Erythroblast (primary cell): ENCODE measurements around the gene IL17RE.
"Not testable (repeated sequence)": the region's sequence is repeated elsewhere in the genome, so short reads cannot be mapped to it uniquely, and the experiment has no call there.

ENCODE experiments used
- DNase-seq, 2 experiments: peaks; one replicate each; lab custom pipeline; 2025; lab: John Stamatoyannopoulos, UW
- GATA1 ChIP-seq: IDR thresholded peaks from 2 replicates; pipeline ENCODE4 v1.6.1; 2011; ENCODE audit warnings: low read depth, mild to moderate bottlenecking, control low read depth, low read length, moderate library complexity
- POLR2A ChIP-seq: IDR thresholded peaks from 2 replicates; pipeline ENCODE4 v1.6.1; 2011; ENCODE audit warnings: mild to moderate bottlenecking, low read length

Gene IL17RE

GRCh38 chr3:9902372-9903237, at the start of gene IL17RE:
TSS of gene IL17RE (plus strand) at chr3:9902848. CDS start at chr3:9902933, 85 bp downstream.
- peak; percentile 31 to 38 for DNase-seq
- TF ChIP-seq GATA1: no peak
- TF ChIP-seq POLR2A: no peak

- not testable (repeated sequence) for DNase-seq
Observed at GRCh38 chr3:9854291-9854940, 48.2 kb upstream of the IL17RE start.

GRCh38 chr3:9855594-9855993, 47.1 kb upstream of the IL17RE start:
- DNase-seq: no peak
- TF ChIP-seq GATA1 (no peak), POLR2A (no peak)

GRCh38 chr3:9859530-9860025, 43.1 kb upstream of the IL17RE start:
- TF ChIP-seq GATA1 (no peak), POLR2A (no peak)
- DNase-seq: no peak

GRCh38 chr3:9861201-9861600, 41.4 kb upstream of the IL17RE start:
- no peak for DNase-seq
- TF ChIP-seq POLR2A: no peak
- TF ChIP-seq GATA1: no peak

- no peak for TF ChIP-seq POLR2A
- no peak for TF ChIP-seq GATA1
- no peak for DNase-seq
Observed at GRCh38 chr3:9861626-9862130, 41.0 kb upstream of the IL17RE start.

- no peak for TF ChIP-seq GATA1
- no peak for TF ChIP-seq POLR2A
- DNase-seq: peak; percentile 75
Observed at GRCh38 chr3:9862391-9863057, 40.1 kb upstream of the IL17RE start.

GRCh38 chr3:9863058-9863772, 39.4 kb upstream of the IL17RE start:
- TF ChIP-seq POLR2A (no peak), GATA1 (no peak)

GRCh38 chr3:9864200-9864927, 38.3 kb upstream of the IL17RE start:
- no peak for DNase-seq
- TF ChIP-seq POLR2A (no peak), GATA1 (no peak)

More at GRCh38 chr3:9863058-9863772, 39.4 kb upstream of the IL17RE start:
- no peak for DNase-seq

- DNase-seq: not testable (repeated sequence)
Observed at GRCh38 chr3:9865125-9865637, 37.5 kb upstream of the IL17RE start.

GRCh38 chr3:9866639-9867038, 36.0 kb upstream of the IL17RE start:
- TF ChIP-seq POLR2A: no peak
- TF ChIP-seq GATA1: no peak
- no peak for DNase-seq

- DNase-seq: no peak
- TF ChIP-seq POLR2A (no peak), GATA1 (no peak)
Observed at GRCh38 chr3:9867106-9867505, 35.5 kb upstream of the IL17RE start.

GRCh38 chr3:9869955-9870354, 32.7 kb upstream of the IL17RE start:
- no peak for DNase-seq
- TF ChIP-seq POLR2A: no peak
- no peak for TF ChIP-seq GATA1
